ENCODE data around the gene SORCS3. TPM values are rescaled to one million over a fixed set of nuclear protein-coding genes. Genes with fewer than 3 reads are reported as not detected.

Gene SORCS3
- total RNA-seq, 1 donor from 2014 or later = not detected

DNA sequence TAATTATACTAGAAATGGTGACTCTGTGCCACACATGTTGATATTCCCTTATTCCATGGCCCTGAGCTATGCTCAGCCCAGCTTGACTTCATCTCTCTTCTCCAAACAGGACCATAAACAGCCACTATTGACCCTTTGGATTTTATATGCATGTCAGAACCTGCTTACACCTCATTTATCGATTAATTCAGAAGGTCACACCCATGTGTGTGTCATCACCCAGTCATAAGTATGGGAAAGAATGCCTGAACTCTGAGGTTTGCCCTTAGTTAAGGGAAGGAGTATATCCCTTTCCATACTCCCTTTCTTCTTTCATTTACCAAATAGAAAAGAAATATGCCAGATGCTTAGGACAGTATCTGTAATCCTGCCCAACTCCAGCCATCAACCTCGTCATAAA, 602.3 kb downstream of the SORCS3 start:
- no peak for ATAC-seq
- TF ChIP-seq, protein P1, sequence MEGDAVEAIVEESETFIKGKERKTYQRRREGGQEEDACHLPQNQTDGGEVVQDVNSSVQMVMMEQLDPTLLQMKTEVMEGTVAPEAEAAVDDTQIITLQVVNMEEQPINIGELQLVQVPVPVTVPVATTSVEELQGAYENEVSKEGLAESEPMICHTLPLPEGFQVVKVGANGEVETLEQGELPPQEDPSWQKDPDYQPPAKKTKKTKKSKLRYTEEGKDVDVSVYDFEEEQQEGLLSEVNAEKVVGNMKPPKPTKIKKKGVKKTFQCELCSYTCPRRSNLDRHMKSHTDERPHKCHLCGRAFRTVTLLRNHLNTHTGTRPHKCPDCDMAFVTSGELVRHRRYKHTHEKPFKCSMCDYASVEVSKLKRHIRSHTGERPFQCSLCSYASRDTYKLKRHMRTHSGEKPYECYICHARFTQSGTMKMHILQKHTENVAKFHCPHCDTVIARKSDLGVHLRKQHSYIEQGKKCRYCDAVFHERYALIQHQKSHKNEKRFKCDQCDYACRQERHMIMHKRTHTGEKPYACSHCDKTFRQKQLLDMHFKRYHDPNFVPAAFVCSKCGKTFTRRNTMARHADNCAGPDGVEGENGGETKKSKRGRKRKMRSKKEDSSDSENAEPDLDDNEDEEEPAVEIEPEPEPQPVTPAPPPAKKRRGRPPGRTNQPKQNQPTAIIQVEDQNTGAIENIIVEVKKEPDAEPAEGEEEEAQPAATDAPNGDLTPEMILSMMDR (IDR thresholded peaks at IDR 0.05) = no peak

DNA sequence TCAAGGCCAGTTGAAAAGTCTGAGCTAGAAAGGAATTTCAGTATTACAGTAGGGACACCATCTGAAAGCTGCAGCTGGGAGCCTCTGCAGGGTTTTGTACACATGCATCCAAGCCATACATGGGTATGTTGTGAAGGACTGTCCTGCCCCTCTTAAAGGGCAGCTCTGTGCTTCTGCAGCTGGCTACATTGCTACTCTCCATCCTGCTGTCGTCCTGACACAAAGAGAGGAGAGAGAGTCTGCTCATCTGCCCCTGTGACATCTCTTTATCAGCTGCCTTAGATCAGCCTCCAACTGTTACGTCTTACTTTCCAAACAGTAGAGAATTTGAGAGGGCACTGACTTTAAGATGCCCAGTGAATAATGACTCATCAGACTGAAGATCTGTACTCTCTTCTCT, 602.7 kb downstream of the SORCS3 start:
- H3K4me1 ChIP-seq = no peaks in the 10 kb centered on the region
- intact Hi-C loops (cut with DNase I) = no loop called here
- DNase-seq = no peak
- H3K36me3 ChIP-seq = no peaks in the 10 kb centered on the region
- H3K27me3 ChIP-seq (ENCODE audit: low read depth) = no peaks in the 10 kb centered on the region
- no peaks in the 10 kb centered on the region for H3K9me3 ChIP-seq
- no peak overlapping the region for H3K4me3 ChIP-seq
- no peak overlapping the region for H3K27ac ChIP-seq
- ATAC-seq = no peak
- TF ChIP-seq, protein P1 (IDR thresholded peaks at IDR 0.05) = no peak

More for the DNA sequence above, 602.3 kb downstream of the SORCS3 start:
- H3K36me3 ChIP-seq = no peaks in the 10 kb centered on the region
- H3K27me3 ChIP-seq (ENCODE audit: low read depth) = no peaks in the 10 kb centered on the region
- H3K4me3 ChIP-seq = no peak overlapping the region
- no peaks in the 10 kb centered on the region for H3K4me1 ChIP-seq
- no peak for DNase-seq
- no peaks in the 10 kb centered on the region for H3K9me3 ChIP-seq
- intact Hi-C loops (cut with DNase I) = no loop called here
- no peak overlapping the region for H3K27ac ChIP-seq

DNA sequence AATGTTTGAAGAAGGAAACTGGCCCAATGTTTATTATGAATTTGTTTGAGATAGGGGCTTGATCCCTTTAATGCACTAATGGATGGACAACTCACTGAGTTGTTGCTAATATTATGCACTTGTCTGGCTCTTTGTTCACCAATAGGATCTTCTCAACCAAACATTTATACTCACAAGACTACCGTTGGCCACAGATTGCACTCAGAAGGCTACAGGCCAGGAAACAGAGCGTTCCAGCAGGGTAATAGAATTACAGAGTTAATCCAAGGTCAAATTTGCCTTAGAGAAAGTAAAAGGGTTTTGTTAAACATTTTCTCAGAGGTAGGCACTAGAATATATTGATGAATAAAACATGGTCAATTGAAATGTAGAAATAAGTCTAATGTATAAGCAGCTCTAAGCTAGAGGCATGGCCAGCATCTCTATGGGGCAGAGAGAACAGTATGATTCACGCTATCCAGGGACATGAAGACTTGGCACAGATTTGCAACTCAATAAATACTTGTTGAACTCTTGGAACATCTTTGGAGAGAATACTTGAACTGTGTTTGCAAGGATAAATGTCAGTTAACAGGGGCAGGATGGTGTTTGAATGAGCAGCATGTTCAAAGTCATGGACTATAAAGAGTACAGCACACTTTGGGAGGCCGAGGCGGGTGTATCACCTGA, 606.9 kb downstream of the SORCS3 start:
- H3K4me1 ChIP-seq = no peaks in the 10 kb centered on the region
- DNase-seq (no peak), ATAC-seq (no peak)
- TF ChIP-seq, protein P1 (IDR thresholded peaks at IDR 0.05) = no peak
- no peak overlapping the region for H3K4me3 ChIP-seq
- H3K36me3 ChIP-seq = no peaks in the 10 kb centered on the region
- H3K9me3 ChIP-seq = no peaks in the 10 kb centered on the region
- H3K27ac ChIP-seq = no peak overlapping the region
- intact Hi-C loops (cut with DNase I) = no loop called here
- H3K27me3 ChIP-seq (ENCODE audit: low read depth) = no peaks in the 10 kb centered on the region

DNA sequence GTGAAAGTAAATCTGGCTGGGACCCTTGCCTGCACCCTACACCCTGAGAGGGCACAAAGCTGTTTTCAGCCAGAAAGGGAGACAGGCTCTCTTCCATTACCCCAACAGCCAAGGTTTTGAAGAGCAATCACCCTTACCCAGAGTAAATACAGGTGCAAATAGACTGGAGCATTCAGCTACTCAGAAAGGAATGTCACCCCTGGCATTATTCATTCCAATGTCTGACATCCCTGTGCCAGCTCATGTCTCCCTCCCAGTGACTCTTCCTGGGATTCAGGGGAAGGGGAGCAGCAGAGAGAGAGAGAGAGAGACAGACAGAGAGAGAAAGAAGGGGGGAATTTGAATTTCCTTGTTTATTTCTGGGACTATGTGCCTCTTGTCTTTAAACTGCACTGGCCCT, 611.8 kb downstream of the SORCS3 start:
- ATAC-seq (no peak), DNase-seq (no peak)
- Histone ChIP-seq H3K4me1 (no peaks in the 10 kb centered on the region), H3K27me3 (ENCODE audit: low read depth) (no peaks in the 10 kb centered on the region), H3K36me3 (no peaks in the 10 kb centered on the region), H3K4me3 (no peak overlapping the region), H3K9me3 (no peaks in the 10 kb centered on the region), H3K27ac (no peak overlapping the region)
- TF ChIP-seq, protein P1 (IDR thresholded peaks at IDR 0.05) = no peak
- intact Hi-C loops (cut with DNase I) = no loop called here

DNA sequence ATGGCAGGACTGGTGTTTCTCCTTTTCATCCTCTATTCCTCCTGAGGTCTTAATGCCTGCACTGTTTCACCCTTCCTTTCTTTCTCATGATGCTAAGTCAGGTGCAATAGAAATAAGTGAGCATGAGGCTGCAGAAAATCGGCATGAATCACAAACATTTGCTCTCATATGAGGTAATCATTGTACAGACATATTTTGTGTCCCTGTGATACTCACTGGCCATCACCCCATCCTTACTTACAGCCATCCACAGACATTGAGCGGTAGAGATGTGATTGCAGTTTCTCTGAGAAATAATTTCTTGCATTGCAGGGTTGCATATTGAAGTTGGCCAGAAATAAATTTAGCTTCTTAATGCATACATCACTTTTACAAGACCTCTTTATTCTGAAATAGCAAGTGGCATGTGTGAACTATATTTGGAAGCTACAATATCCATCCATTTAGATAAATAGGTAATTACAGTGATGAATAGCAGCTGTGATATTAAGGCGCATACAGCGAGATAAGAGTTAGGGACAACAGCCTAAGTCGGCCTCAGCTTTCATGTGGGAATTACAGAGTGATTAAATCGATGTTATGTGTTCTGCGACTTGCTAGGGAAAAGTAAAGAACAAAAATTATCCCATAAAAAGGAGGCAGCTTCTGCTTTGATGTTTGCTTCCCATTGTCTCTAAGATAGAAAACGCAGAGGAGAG, 612.6 kb downstream of the SORCS3 start:
- intact Hi-C loops (cut with DNase I) = no loop called here
- ATAC-seq (no peak), DNase-seq (no peak)
- H3K27me3 ChIP-seq (ENCODE audit: low read depth) = no peaks in the 10 kb centered on the region
- no peaks in the 10 kb centered on the region for H3K36me3 ChIP-seq
- no peaks in the 10 kb centered on the region for H3K4me1 ChIP-seq
- no peak overlapping the region for H3K27ac ChIP-seq
- TF ChIP-seq, protein P1 (IDR thresholded peaks at IDR 0.05) = no peak
- no peak overlapping the region for H3K4me3 ChIP-seq
- H3K9me3 ChIP-seq = no peaks in the 10 kb centered on the region

All from lower lobe of right lung (tissue), 2 donors.